Mammary epithelial cell (primary cell): ENCODE results near the gene CYGB.

Source experiments
- EZH2 ChIP-seq: IDR thresholded peaks from 2 replicates; pipeline ENCODE4 v1.6.1; 2012; ENCODE audit warnings: low read length, inconsistent platforms, borderline replicate concordance
- TF ChIP-seq, protein P1 (sequence below), 2 donors: IDR thresholded peaks in 1 of 2; conservative IDR thresholded peaks in 1 of 2; 2 replicates each; pipeline ENCODE4 v1.5.1; 2011 to 2012; ENCODE audit warnings: inconsistent platforms in 2 of 2, low read length in 2 of 2, mild to moderate bottlenecking in 2 of 2, control low read depth in 1 of 2, low read depth in 1 of 2; ENCODE audit not compliant: insufficient read depth in 1 of 2; ENCODE audit errors: extremely low read depth in 1 of 2

DNA sequence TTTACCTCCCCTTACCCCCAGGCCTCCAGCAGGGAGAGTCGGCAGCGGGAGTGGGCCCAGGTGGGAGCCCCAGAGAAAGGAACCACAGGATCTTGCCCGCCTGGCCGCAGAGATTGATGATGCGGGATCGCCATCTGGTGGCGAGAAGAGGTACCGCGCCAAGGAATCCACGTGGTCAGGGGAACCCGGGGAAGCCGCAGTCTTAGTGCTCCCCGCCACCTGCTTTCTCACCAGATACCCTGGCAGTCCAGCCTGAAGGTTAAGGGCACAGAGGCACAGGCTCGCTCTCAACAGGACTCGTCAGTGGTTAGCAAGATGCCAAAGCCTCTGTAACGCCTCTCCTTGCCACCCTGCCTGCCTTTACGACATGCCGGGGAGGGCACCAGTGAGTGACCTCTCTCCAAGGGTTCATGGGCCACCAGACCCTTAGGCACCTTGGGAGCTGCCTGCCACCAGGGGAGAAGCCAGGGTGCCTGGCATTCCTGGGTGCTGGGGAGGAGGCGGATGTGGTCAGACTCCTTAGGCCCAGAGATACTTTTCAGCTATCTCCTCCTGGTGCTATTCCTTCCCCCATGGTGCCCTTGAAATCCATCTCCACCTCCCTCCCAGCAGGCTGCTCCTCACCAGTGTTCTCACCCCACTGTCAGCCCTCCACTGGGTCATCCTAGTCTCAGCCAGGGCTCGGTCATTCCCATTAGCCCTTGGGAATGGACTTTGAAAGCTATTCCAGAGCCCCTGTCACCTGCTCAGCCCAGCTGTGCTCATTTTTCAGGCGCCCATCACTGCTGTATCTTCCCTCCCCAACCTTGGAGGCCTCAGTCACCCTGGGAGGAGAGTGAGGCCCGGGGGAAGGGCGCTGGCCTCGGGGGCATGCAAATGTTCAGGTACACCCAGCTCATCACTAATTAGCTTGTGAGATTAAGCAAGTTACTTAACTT, 30.8 kb downstream of the CYGB start:
- TF ChIP-seq, protein P1, sequence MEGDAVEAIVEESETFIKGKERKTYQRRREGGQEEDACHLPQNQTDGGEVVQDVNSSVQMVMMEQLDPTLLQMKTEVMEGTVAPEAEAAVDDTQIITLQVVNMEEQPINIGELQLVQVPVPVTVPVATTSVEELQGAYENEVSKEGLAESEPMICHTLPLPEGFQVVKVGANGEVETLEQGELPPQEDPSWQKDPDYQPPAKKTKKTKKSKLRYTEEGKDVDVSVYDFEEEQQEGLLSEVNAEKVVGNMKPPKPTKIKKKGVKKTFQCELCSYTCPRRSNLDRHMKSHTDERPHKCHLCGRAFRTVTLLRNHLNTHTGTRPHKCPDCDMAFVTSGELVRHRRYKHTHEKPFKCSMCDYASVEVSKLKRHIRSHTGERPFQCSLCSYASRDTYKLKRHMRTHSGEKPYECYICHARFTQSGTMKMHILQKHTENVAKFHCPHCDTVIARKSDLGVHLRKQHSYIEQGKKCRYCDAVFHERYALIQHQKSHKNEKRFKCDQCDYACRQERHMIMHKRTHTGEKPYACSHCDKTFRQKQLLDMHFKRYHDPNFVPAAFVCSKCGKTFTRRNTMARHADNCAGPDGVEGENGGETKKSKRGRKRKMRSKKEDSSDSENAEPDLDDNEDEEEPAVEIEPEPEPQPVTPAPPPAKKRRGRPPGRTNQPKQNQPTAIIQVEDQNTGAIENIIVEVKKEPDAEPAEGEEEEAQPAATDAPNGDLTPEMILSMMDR (conservative IDR thresholded peaks at IDR 0.05 in 1 of 2, IDR thresholded peaks at IDR 0.05 in 1 of 2; ENCODE audit: extremely low read depth in 1 of 2, insufficient read depth in 1 of 2, low read depth in 1 of 2, low read length in 2 of 2), result peak; percentile 85 to 95
- TF ChIP-seq EZH2, result no peak
